Activated CD4-positive, alpha-beta T cell treated with anti-CD3 and anti-CD28 coated beads, Interleukin-2, amount 50 U/mL, for 1 hour (primary cell): ENCODE results near the gene PDE1C.
"Not testable (repeated sequence)": the region's sequence is repeated elsewhere in the genome, so short reads cannot be mapped to it uniquely, and the experiment has no call there.

ENCODE experiments used
- DNase-seq: peaks from one replicate; pipeline ENCODE4 v3.0.0-alpha.2; 2020

Gene PDE1C

GRCh38 chr7:31887006-31887405, 183.2 kb downstream of the PDE1C start:
- DNase-seq: no peak

- no peak for DNase-seq
Observed at GRCh38 chr7:31885171-31885570, 185.0 kb downstream of the PDE1C start.

GRCh38 chr7:31883761-31884164, 186.4 kb downstream of the PDE1C start:
- DNase-seq: no peak

GRCh38 chr7:31882187-31882586, 188.0 kb downstream of the PDE1C start:
- DNase-seq: no peak

GRCh38 chr7:31878875-31879274, 191.3 kb downstream of the PDE1C start:
- no peak for DNase-seq

GRCh38 chr7:31875424-31875823, 194.8 kb downstream of the PDE1C start:
- no peak for DNase-seq

- no peak for DNase-seq
Observed at GRCh38 chr7:31874631-31875386, 195.4 kb downstream of the PDE1C start.

- DNase-seq: no peak
Observed at GRCh38 chr7:31873816-31874597, 196.2 kb downstream of the PDE1C start.

- no peak for DNase-seq
Observed at GRCh38 chr7:31872545-31873370, 197.4 kb downstream of the PDE1C start.

GRCh38 chr7:31864646-31865045, 205.6 kb downstream of the PDE1C start:
- no peak for DNase-seq

GRCh38 chr7:31860925-31861324, 209.3 kb downstream of the PDE1C start:
- no peak for DNase-seq

GRCh38 chr7:31858055-31858454, 212.2 kb downstream of the PDE1C start:
- DNase-seq: no peak

- no peak for DNase-seq
Observed at GRCh38 chr7:31857172-31857571, 213.0 kb downstream of the PDE1C start.

GRCh38 chr7:31856337-31856736, 213.9 kb downstream of the PDE1C start:
- no peak for DNase-seq

GRCh38 chr7:31855530-31855929, 214.7 kb downstream of the PDE1C start:
- DNase-seq: no peak

- DNase-seq: no peak
Observed at GRCh38 chr7:31853380-31853779, 216.8 kb downstream of the PDE1C start.

GRCh38 chr7:31852462-31852861, 217.7 kb downstream of the PDE1C start:
- DNase-seq: no peak

GRCh38 chr7:31851119-31851518, 219.1 kb downstream of the PDE1C start:
- no peak for DNase-seq

GRCh38 chr7:31850601-31851000, 219.6 kb downstream of the PDE1C start:
- no peak for DNase-seq

GRCh38 chr7:31850066-31850465, 220.1 kb downstream of the PDE1C start:
- no peak for DNase-seq

- no peak for DNase-seq
Observed at GRCh38 chr7:31835471-31835870, 234.7 kb downstream of the PDE1C start.

- not testable (repeated sequence) for DNase-seq
Observed at GRCh38 chr7:31833625-31834024, 236.6 kb downstream of the PDE1C start.

GRCh38 chr7:31828520-31828919, 241.7 kb downstream of the PDE1C start:
- no peak for DNase-seq
